H1 (cell line): ENCODE results near the gene RGS21. TPM values are rescaled to one million over a fixed set of nuclear protein-coding genes. Genes with fewer than 3 reads are reported as not detected.

Source experiments
- CBX5 ChIP-seq: fragments of 300-800, 300-1000 bp; sonication (generic); IDR thresholded peaks from 2 replicates; pipeline ENCODE4 v1.7.1; 2016; ENCODE audit warnings: antibody characterized with exemption, low read length, low read depth
- CHD7 ChIP-seq: fragments of 300-600 bp; sonication (generic); IDR thresholded peaks from 2 replicates; pipeline ENCODE4 v1.7.1; 2012; ENCODE audit warnings: low read length, moderate library complexity, mild to moderate bottlenecking, inconsistent platforms; ENCODE audit not compliant: insufficient replicate concordance
- GTF2F1 ChIP-seq: IDR thresholded peaks from 2 replicates; pipeline ENCODE4 v1.6.1; 2012; ENCODE audit warnings: low read depth, low read length, improper control_type of control experiment, borderline replicate concordance
- MAFK ChIP-seq: IDR thresholded peaks from 2 replicates; pipeline ENCODE4 v1.6.1; 2012; ENCODE audit warnings: low read depth, mild to moderate bottlenecking, improper control_type of control experiment, low read length
- MAX ChIP-seq: IDR thresholded peaks from 2 replicates; pipeline ENCODE4 v1.6.1; 2012; ENCODE audit warnings: inconsistent platforms
- NRF1 ChIP-seq: IDR thresholded peaks from 2 replicates; pipeline ENCODE4 v1.6.1; 2011; ENCODE audit warnings: mild to moderate bottlenecking, low read depth, low read length, improper control_type of control experiment
- RFX5 ChIP-seq: IDR thresholded peaks from 2 replicates; pipeline ENCODE4 v1.6.1; 2011; ENCODE audit warnings: low read depth, low read length, improper control_type of control experiment, borderline replicate concordance
- SIN3A ChIP-seq, 2 experiments: IDR thresholded peaks in 1 of 2; conservative IDR thresholded peaks in 1 of 2; 2 replicates each; pipeline ENCODE4 v1.6.1; 2011 to 2012; ENCODE audit warnings: low read length in 2 of 2, improper control_type of control experiment in 1 of 2, low read depth in 1 of 2, mild to moderate bottlenecking in 1 of 2
- SIRT6 ChIP-seq: IDR thresholded peaks from one replicate; pipeline ENCODE4 v1.7.1; 2012; ENCODE audit warnings: low read length, inconsistent platforms
- SP1 ChIP-seq: IDR thresholded peaks from 2 replicates; pipeline ENCODE4 v1.6.1; 2011; ENCODE audit warnings: low read depth, low read length
- TAF7 ChIP-seq: optimal IDR thresholded peaks from 2 replicates; pipeline ENCODE3; 2011; ENCODE audit warnings: low read depth, mild to moderate bottlenecking, inconsistent platforms, low read length, moderate library complexity, borderline replicate concordance
- TCF12 ChIP-seq: IDR thresholded peaks from 2 replicates; pipeline ENCODE4 v1.6.1; 2011; ENCODE audit warnings: low read depth, mild to moderate bottlenecking, low read length
- polyA plus RNA-seq, 7 experiments: library from polyadenylated mRNA; depleted of rRNA in 3 of 7; stranded (reverse) in 5 of 7; unstranded in 2 of 7; fragments of >200 nt in 5 of 7; fragments of 200-250 nt in 2 of 7; gene quantifications; 1 replicate in 5 of 7; 2 replicates in 1 of 7; 4 replicates in 1 of 7; pipeline versions ENCODE4 v1.2.1 to v1.2.3, GENCODE V29; 2011 to 2013; ENCODE audit warnings: missing spikeins in 2 of 7, mixed read lengths in 2 of 7
- total RNA-seq: library from RNA; stranded (reverse); fragmentation: NEBNext Ultra II Directional; extraction: Animal tissue kit (Norgen Biotek cat#: 25700); gene quantifications from 2 replicates; pipeline ENCODE4 v1.2.1, GENCODE V29; 2021

The RGS21 gene
- total and polyA plus RNA-seq, 2 of the 8 experiments (the other 6 are each of a cell fraction or from before 2014, with no cell fraction given), result not detected

- TF ChIP-seq CHD7 (no peak), SIN3A (conservative IDR thresholded peaks at IDR 0.05 in 1 of 2, IDR thresholded peaks at IDR 0.05 in 1 of 2; ENCODE audit: low read depth in 1 of 2, low read length in 2 of 2) (no peak), TAF7 (no peak), TCF12 (no peak), GTF2F1 (no peak), MAX (no peak), NRF1 (no peak), RFX5 (no peak), MAFK (no peak), CBX5 (no peak), SIRT6 (no peak), SP1 (no peak)
These were observed 39.2 kb upstream of the RGS21 start (continued) for GRCh38 chr1:192277635-192278034.
